IPS-20b (cell line): ENCODE measurements around the gene TUFM.

Experiments used
- H3K27ac ChIP-seq: one replicate; pipeline ENCODE4 v1.5.1; 2013; ENCODE audit warnings: low read length
- H3K27me3 ChIP-seq: 2 replicates; pipeline ENCODE4 v1.6.1; 2013; ENCODE audit warnings: mild to moderate bottlenecking, low read length, inconsistent platforms; ENCODE audit not compliant: insufficient read depth
- H3K36me3 ChIP-seq: 2 replicates; pipeline ENCODE4 v1.6.1; 2013; ENCODE audit warnings: low read depth, mild to moderate bottlenecking, inconsistent platforms, low read length, moderate library complexity; ENCODE audit not compliant: insufficient read depth
- H3K4me1 ChIP-seq: 2 replicates; pipeline ENCODE4 v1.6.1; 2013; ENCODE audit warnings: mild to moderate bottlenecking, control low read depth, inconsistent platforms, low read length, moderate library complexity; ENCODE audit not compliant: insufficient read depth
- H3K4me3 ChIP-seq: 2 replicates; pipeline ENCODE4 v1.5.1; 2013; ENCODE audit warnings: mild to moderate bottlenecking, low read length, inconsistent platforms
- H3K9ac ChIP-seq: 2 replicates; pipeline ENCODE4 v1.6.1; 2013; ENCODE audit warnings: low read depth, mild to moderate bottlenecking, inconsistent platforms, low read length, moderate library complexity
- H3K9me3 ChIP-seq: 2 replicates; pipeline ENCODE4 v1.6.1; 2013; ENCODE audit warnings: mild to moderate bottlenecking, low read depth, low read length, inconsistent platforms; ENCODE audit not compliant: insufficient read depth

TUFM gene

GRCh38 chr16:28845761-28846079 is 428 bp downstream of the TUFM start:
- Histone ChIP-seq H3K27ac (peak overlapping the region; percentile 7), H3K9ac (peak overlapping the region; percentile 96), H3K4me3 (peak overlapping the region; percentile 97), H3K27me3 (no peaks in the 10 kb centered on the region), H3K4me1 (peaks cover 7% of the 10 kb centered on the region), H3K9me3 (no peaks in the 10 kb centered on the region), H3K36me3 (peaks cover 36% of the 10 kb centered on the region)

DNA sequence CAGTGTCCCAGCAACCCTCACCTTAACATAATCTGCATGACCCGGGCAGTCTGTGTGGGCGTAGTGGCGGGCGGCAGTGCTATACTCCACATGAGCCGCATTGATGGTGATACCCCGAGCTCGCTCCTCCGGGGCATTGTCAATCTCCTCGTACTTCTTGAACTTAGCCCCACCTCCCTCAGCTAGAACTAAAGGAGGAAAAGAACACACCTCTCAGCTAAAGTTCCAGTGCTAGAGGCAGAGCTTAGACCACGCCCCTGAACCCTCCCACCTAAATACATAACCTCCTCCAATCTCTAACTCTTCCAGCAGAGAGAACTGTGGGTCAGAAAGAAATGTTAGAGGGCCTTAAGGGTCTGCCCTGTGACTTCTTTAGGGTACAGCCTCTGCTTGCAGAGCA is 855 bp downstream of the TUFM start:
- H3K9me3 ChIP-seq: no peaks in the 10 kb centered on the region
- H3K27ac ChIP-seq: peak overlapping the region; percentile 7
- H3K9ac ChIP-seq: peak overlapping the region; percentile 96
- H3K36me3 ChIP-seq: peaks cover 36% of the 10 kb centered on the region
- no peaks in the 10 kb centered on the region for H3K27me3 ChIP-seq
- peaks cover 7% of the 10 kb centered on the region for H3K4me1 ChIP-seq
- H3K4me3 ChIP-seq: peak overlapping the region; percentile 97

DNA sequence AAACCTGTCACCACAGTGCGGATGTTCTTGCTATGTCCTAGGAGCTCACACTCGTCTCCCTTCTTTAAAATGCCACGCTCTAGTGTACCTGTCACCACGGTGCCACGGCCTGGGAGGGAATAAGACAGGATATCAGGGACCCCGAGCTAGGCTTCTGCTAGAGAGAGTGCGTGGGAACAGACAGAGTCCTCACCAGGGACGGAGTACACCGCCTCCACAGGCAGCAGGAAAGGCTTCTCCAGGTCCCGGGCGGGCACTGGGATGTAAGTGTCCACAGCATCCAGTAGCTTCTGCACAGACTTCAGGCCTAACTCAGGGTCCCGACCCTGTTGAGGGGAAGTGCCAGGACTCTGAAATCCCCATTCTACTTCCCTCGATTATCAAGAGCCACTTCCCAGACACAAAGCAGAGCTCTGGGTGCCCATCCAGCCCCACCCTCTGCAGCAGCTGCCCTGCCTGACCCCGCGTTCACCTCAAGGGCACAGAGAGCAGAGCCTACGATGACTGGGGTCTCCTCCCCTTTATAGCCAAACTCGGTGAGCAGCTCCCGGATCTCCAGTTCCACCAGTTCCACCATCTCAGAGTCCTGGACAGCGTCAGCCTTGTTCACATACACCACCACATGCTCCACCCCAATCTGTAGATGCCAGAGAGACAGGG is 1.8 kb downstream of the TUFM start:
- Histone ChIP-seq H3K36me3 (peaks cover 36% of the 10 kb centered on the region), H3K9ac (no peak overlapping the region), H3K27me3 (no peaks in the 10 kb centered on the region), H3K27ac (no peak overlapping the region), H3K4me3 (no peak overlapping the region), H3K4me1 (peaks cover 7% of the 10 kb centered on the region), H3K9me3 (no peaks in the 10 kb centered on the region)

DNA sequence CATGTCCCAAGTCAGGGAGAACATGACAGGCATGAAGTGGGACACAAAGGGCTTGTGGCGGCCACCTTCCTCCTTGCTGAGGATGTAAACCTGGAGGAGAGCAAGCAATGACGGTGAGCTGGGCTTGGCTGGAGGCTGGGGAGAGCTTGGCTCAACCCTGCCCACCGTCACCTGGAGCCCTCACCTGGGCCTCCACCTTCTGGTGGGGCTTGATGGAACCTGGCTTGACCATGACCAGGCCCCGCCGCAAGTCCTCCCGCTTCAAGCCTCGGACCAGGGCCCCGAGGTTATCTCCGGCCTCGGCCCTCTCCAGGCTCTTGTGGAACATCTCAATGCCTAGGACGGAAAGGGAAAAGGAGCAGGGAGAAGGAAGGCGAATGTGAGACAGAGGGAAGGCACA is 2.4 kb downstream of the TUFM start:
- H3K9ac ChIP-seq: no peak overlapping the region
- no peaks in the 10 kb centered on the region for H3K27me3 ChIP-seq
- H3K27ac ChIP-seq: no peak overlapping the region
- peaks cover 7% of the 10 kb centered on the region for H3K4me1 ChIP-seq
- H3K4me3 ChIP-seq: no peak overlapping the region
- H3K36me3 ChIP-seq: peaks cover 38% of the 10 kb centered on the region
- H3K9me3 ChIP-seq: no peaks in the 10 kb centered on the region

GRCh38 chr16:28842696-28843095 is 3.5 kb downstream of the TUFM start:
- Histone ChIP-seq H3K36me3 (peaks cover 46% of the 10 kb centered on the region), H3K4me1 (peaks cover 7% of the 10 kb centered on the region), H3K27me3 (no peaks in the 10 kb centered on the region), H3K27ac (no peak overlapping the region), H3K9ac (no peak overlapping the region), H3K9me3 (no peaks in the 10 kb centered on the region), H3K4me3 (no peak overlapping the region)

DNA sequence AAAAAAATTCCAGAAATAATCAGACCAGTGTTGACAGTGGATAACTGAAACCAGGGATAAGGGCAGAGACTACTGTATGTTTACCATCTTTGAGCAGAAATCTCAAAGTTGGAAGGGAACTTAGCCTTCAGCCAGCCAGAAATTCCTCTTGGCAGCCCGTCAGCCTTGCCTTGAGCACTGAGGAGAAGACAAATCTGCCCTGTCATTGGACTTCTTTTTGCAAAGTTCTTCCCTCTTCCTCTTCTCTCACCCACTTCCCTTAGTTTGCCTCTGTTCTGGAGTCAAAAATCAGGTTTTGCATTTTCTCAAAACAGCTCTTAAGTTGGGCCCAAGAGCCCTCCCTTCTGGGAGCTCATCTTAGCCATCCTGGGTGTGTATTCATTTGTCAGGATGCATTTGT is 6.2 kb downstream of the TUFM start:
- H3K27ac ChIP-seq: no peak overlapping the region

DNA sequence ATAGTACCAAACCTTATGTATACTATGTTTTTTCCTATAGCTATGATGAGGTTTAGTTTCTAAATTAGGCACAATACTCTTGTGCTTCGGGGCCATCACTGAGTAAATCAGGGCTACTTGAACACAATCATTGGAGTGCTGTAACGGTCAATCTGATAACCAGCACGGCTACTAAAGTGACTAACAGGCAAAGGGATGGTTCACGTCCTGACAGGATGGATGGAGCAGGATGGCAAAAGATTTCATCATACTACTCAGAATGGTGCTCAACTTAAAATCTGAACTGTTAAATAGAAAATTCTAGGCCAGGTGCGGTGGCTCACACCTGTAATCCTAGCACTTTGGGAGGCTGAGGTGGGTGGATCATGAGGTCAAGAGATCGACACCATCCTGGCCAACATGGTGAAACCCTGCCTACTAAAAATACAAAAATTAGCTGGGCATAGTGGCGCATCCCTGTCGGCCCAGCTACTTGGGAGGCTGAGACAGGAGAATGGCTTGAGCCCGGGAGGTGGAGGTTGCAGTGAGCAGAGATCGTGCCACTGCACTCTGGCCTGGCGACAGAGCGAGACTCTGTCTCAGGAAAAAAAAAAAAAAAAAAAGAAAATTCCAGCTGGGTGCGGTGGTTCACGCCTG is 7.0 kb downstream of the TUFM start:
- Histone ChIP-seq H3K36me3 (peaks cover 71% of the 10 kb centered on the region), H3K27me3 (no peaks in the 10 kb centered on the region), H3K4me3 (no peak overlapping the region), H3K9ac (no peak overlapping the region), H3K9me3 (no peaks in the 10 kb centered on the region), H3K27ac (no peak overlapping the region), H3K4me1 (no peaks in the 10 kb centered on the region)

More for the DNA sequence above, 6.2 kb downstream of the TUFM start:
- Histone ChIP-seq H3K4me3 (no peak overlapping the region), H3K9me3 (no peaks in the 10 kb centered on the region), H3K9ac (no peak overlapping the region), H3K27me3 (no peaks in the 10 kb centered on the region), H3K36me3 (peaks cover 71% of the 10 kb centered on the region), H3K4me1 (peaks cover under 1% of the 10 kb centered on the region; the same call in 1 of the 2 replicates)

- Histone ChIP-seq H3K9ac (no peak overlapping the region), H3K4me3 (no peak overlapping the region), H3K36me3 (peaks cover 71% of the 10 kb centered on the region), H3K27me3 (no peaks in the 10 kb centered on the region), H3K4me1 (no peaks in the 10 kb centered on the region), H3K9me3 (no peaks in the 10 kb centered on the region), H3K27ac (no peak overlapping the region)
Observed at GRCh38 chr16:28838558-28838918, 7.6 kb downstream of the TUFM start.

GRCh38 chr16:28837672-28838557 is 8.2 kb downstream of the TUFM start:
- Histone ChIP-seq H3K9me3 (no peaks in the 10 kb centered on the region), H3K4me1 (no peaks in the 10 kb centered on the region), H3K27ac (no peak overlapping the region), H3K27me3 (no peaks in the 10 kb centered on the region), H3K9ac (no peak overlapping the region), H3K36me3 (peaks cover 71% of the 10 kb centered on the region), H3K4me3 (no peak overlapping the region)

GRCh38 chr16:28836761-28837064 is 9.4 kb downstream of the TUFM start:
- no peak overlapping the region for H3K9ac ChIP-seq
- peaks cover 71% of the 10 kb centered on the region for H3K36me3 ChIP-seq
- no peak overlapping the region for H3K27ac ChIP-seq
- no peaks in the 10 kb centered on the region for H3K9me3 ChIP-seq
- no peaks in the 10 kb centered on the region for H3K27me3 ChIP-seq
- no peak overlapping the region for H3K4me3 ChIP-seq
- no peaks in the 10 kb centered on the region for H3K4me1 ChIP-seq

GRCh38 chr16:28835864-28836760 is 10.0 kb downstream of the TUFM start:
- no peaks in the 10 kb centered on the region for H3K27me3 ChIP-seq
- H3K9me3 ChIP-seq: no peaks in the 10 kb centered on the region
- H3K36me3 ChIP-seq: peaks cover 77% of the 10 kb centered on the region
- no peak overlapping the region for H3K27ac ChIP-seq
- no peak overlapping the region for H3K4me3 ChIP-seq
- no peaks in the 10 kb centered on the region for H3K4me1 ChIP-seq
- no peak overlapping the region for H3K9ac ChIP-seq
